Astrocyte of the spinal cord (primary cell): ENCODE results near the gene MAP4K1.

Source experiments
- DNase-seq: peaks from one replicate; pipeline ENCODE4 v3.0.0; 2011; ENCODE audit warnings: low read depth, low spot score
- H3K4me3 ChIP-seq: 2 replicates; pipeline ENCODE4 v1.5.1; 2011; ENCODE audit warnings: low read depth, mild to moderate bottlenecking, low read length, moderate library complexity
- in situ Hi-C: cut with HindIII; loops from 2 replicates; pipeline ENCODE4 v1.10.0; 2017; ENCODE audit warnings: low sequenced_read_pairs
- TF ChIP-seq, protein P1 (sequence below): IDR thresholded peaks from 2 replicates; pipeline ENCODE4 v1.5.1; 2012; ENCODE audit warnings: low read depth, mild to moderate bottlenecking, low read length, inconsistent platforms

Gene MAP4K1

DNA sequence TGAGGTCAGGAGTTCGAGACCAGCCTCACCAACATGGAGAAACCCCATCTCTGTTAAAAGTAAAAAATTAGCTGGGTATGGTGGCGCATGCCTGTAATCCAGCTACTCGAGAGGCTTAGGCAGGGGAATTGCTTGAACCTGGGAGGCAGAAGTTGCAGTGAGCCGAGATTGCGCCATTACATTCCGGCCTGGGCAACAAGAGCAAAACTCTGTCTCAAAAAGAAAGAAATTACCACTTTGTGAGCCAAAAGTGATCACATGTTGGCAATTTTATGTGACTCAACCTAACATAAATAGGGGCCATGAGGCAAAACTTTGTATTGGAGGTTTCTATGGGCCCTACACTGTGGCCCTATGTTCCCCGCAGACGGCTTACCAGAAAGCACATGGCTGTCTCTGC lies 72.2 kb downstream of the MAP4K1 start:
- TF ChIP-seq, protein P1, sequence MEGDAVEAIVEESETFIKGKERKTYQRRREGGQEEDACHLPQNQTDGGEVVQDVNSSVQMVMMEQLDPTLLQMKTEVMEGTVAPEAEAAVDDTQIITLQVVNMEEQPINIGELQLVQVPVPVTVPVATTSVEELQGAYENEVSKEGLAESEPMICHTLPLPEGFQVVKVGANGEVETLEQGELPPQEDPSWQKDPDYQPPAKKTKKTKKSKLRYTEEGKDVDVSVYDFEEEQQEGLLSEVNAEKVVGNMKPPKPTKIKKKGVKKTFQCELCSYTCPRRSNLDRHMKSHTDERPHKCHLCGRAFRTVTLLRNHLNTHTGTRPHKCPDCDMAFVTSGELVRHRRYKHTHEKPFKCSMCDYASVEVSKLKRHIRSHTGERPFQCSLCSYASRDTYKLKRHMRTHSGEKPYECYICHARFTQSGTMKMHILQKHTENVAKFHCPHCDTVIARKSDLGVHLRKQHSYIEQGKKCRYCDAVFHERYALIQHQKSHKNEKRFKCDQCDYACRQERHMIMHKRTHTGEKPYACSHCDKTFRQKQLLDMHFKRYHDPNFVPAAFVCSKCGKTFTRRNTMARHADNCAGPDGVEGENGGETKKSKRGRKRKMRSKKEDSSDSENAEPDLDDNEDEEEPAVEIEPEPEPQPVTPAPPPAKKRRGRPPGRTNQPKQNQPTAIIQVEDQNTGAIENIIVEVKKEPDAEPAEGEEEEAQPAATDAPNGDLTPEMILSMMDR, result no peak
- in situ Hi-C loops, result no loop called here
- DNase-seq, result no peak
- no peak overlapping the region for H3K4me3 ChIP-seq

DNA sequence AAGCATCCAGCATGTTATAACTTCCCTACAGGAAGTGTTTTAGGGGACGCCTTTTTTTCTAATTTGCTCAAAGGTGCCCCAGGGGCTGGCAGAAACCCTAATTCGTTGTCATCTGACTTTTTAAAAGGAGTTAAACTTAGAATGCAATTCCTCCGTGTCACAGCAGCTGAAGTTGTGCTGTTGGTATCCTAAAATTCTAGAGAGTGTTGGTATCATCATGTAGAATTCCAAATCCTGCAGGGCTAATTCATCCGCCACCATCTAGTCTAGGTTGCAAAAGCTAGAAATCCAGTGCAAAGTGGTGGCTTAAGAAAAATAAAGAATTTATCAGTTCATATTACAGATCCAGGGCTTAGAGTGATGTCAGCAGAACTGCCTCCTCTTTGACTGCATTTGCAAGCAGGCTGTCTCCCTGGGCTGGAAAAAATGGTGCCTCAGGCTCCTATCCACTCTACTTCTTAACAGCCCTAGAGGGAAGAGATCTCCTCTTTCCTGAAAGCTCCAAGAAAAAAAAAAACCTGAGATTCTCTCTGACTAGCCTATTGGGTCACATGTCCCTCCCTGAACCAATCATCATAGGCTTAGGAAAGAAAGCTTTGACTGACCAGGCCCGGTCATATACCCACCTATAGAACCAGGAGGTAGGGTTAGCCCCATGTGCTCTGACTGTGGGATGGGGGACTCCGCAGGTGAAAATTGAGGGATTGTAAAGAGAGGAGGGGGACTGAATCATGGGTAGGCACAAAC lies 73.0 kb downstream of the MAP4K1 start:
- TF ChIP-seq, protein P1, result no peak
- in situ Hi-C loops, result no loop called here
- DNase-seq, result no peak
- H3K4me3 ChIP-seq, result no peak overlapping the region

- DNase-seq, result peak; percentile 77
- no peak overlapping the region for H3K4me3 ChIP-seq
- in situ Hi-C loops, result no loop called here
- TF ChIP-seq, protein P1, result peak; percentile 52
Measured at GRCh38 chr19:38543807-38544568, 73.8 kb downstream of the MAP4K1 start.

DNA sequence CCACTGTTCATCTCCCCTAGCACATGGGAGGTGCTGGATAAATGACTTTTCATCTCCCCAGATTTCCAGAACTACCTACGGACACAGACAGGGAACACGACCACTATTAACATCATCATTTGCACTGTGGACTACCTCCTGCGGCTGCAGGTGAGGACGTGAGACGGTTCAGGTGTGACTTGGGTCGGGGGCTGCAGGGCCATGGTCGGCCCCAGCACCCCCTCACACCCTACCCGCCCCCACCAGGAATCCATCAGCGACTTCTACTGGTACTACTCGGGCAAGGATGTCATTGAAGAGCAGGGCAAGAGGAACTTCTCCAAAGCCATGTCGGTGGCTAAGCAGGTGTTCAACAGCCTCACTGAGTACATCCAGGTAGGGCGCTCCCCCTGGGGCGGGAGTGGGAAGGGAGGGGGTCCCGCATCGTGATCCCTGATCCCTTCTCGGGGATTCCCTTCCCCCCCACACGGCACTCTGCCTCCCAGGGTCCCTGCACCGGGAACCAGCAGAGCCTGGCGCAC lies 74.4 kb downstream of the MAP4K1 start:
- no peak for DNase-seq
- in situ Hi-C loops, result no loop called here
- TF ChIP-seq, protein P1, result no peak
- no peak overlapping the region for H3K4me3 ChIP-seq

DNA sequence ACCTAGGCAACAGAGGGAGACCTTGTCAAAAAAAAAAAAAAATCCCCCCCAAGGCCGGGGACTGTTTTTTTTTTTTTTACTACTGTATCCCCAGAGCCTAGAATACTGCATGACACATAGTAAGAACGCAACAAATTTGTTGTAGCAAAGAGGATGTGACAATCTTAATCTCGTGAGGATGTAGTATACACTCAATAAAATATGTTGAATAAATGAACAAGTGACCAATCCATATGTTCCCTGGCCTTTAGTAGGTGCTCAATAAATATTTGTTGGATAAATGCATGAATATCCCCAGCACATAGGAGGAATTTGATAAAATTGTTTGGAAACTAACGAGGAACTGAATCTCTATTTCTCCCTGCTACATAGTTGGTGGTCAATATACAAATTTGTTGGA lies 75.7 kb downstream of the MAP4K1 start:
- in situ Hi-C loops, result no loop called here
- no peak for DNase-seq
- no peak overlapping the region for H3K4me3 ChIP-seq
- TF ChIP-seq, protein P1, result no peak

DNA sequence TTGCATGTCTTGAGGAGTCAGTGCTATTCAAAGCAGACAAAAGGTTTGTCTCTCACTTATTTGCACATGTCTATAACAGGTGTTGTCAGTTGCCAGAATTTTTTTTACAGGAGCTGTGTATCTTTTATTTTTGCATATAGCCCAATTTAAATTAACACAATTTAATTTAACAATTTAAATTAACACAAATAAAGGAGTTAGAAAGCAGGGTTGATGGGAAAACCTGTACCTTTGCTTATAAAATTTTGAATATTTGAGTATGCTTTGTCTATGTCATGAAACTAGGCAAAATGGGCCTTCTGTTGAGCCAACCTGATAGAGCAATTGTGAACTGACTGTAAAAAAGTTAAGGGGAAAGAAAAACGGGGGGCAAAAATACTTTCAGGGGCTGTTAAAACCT lies 78.0 kb downstream of the MAP4K1 start:
- in situ Hi-C loops, result no loop called here
- no peak overlapping the region for H3K4me3 ChIP-seq
- TF ChIP-seq, protein P1, result no peak
- no peak for DNase-seq
